ENCODE results near the gene ALK.
"Not testable (repeated sequence)": the region's sequence is repeated elsewhere in the genome, so short reads cannot be mapped to it uniquely, and the experiment has no call there.

ALK gene

DNA sequence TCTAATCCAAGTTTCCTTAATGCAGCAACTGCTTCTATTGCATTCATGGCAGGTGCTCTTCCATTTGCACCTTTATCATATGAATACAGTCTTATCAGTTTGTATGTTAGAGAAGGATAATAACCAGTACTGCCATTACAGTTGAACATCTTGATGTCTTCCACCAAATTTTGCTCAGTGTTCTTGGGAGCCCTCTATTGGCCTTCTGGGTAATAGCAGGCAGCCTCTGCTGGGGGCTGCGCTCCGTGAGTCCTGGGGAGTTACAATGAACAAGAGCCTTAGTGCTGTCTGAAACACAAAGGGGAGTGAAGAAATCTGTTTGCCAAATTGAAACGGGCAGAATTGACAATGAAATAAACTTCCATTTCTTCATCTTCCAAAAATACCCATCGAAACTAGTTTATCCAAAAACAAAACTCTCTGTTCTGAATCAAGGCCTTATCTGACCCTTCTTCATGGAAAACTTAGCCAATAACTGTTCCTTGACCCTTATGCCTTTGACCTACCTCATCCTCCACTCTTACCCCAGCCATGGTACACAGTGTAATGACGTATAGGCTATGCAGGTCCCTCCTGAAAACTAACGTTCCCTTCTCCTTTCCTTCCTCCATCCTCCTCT lies 79.9 kb downstream of the ALK start:
- peak; percentile 11 for DNase-seq (ENCODE audit: low read depth)

GRCh38 chr2:29839306-29839705 lies 82.1 kb downstream of the ALK start:
- DNase-seq (ENCODE audit: low read depth), result no peak

DNA sequence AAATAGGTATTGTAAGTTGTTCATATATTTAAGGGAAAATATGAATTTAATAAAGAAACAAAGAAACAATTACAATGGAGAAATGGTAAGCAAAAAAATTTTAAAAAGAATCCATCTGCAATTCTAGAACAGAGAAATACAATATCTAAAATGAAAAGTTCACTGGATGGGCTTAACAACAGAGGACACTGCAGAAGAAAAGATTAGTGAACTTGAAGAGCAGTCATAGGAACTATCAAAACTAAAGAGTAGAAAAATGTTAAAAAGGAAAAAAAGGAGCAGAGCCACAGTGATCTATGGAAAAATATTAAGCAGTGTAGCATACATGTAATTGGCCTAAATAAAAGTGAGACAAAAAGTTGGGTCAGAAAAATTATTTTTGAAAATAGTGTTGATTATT lies 83.5 kb downstream of the ALK start:
- DNase-seq (ENCODE audit: low read depth), result no peak

GRCh38 chr2:29834624-29835023 lies 86.8 kb downstream of the ALK start:
- no peak for DNase-seq (ENCODE audit: low read depth)

DNA sequence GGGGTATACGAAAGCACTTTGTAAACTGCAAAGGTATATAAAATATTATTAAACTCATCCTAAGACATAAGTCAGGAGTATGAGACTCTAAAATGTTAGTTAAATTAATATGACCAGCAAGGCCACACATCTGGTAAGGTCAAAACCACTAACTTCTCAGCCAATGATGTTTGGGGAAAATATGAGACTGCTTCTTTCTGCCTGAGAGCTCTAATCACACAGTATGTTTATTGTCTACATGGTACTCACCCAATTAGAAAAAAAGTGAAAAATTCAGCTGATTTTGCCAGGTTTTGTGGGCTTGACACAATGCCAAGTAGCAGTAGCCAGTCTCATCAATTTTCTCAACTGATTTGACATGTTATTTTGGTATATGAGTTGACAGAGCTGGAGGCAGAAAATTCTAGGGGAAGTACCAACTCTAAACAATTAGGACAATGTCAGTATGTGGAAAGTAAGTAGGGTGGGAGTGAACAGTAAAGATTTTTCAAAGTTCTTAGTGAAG lies 87.3 kb downstream of the ALK start:
- no peak for DNase-seq (ENCODE audit: low read depth)

GRCh38 chr2:29831560-29831959 lies 89.8 kb downstream of the ALK start:
- no peak for DNase-seq (ENCODE audit: low read depth)

GRCh38 chr2:29829841-29830240 lies 91.5 kb downstream of the ALK start:
- no peak for DNase-seq (ENCODE audit: low read depth)

DNA sequence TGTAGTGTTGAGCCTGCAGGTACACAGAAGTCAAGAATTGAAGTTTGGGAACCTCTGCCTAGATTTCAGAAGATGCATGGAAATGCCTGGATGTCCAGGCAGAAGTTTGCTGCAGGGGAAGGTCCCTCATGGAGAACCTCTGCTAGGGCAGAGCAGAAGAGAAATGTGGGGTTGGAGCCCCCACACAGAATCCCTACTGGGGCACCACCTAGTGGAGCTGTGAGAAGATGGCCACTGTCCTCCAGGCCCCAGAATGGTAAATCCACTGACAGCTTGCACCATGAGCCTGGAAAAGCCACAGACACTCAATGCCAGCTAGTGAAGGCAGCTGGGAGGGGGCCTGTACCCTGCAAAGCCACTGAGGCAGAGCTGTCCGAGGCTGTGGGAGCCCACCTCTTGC lies 97.2 kb downstream of the ALK start:
- not testable (repeated sequence) for DNase-seq (ENCODE audit: low read depth)

- no peak for DNase-seq (ENCODE audit: low read depth)
Observed at GRCh38 chr2:29821591-29821990, 99.8 kb downstream of the ALK start.

- DNase-seq (ENCODE audit: low read depth), result no peak
Observed at GRCh38 chr2:29819570-29819969, 101.8 kb downstream of the ALK start.

GRCh38 chr2:29817801-29818680 lies 103.3 kb downstream of the ALK start:
- DNase-seq (ENCODE audit: low read depth), result no peak

DNA sequence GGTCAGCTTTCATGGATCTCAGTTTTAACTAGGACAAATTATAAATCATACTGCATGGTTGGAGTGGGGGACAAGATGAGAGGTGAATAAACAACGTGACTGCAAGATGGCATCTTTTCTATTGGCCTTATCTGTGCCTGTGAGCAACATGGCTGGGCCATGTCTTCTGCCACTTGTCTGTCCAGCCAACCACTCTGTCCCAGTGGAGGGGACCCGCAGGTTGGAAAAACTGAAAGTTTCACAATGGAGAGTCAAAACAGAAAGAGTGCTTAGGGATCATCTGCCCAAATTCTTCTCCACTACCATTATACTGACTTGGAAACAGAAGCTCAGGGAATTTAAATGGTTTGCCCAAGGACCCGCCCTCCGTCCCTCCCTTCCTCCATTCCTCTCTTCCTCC lies 104.1 kb downstream of the ALK start:
- no peak for DNase-seq (ENCODE audit: low read depth)

- no peak for DNase-seq (ENCODE audit: low read depth)
Observed at GRCh38 chr2:29816651-29817050, 104.7 kb downstream of the ALK start.

GRCh38 chr2:29811378-29811777 lies 110.0 kb downstream of the ALK start:
- no peak for DNase-seq (ENCODE audit: low read depth)

DNA sequence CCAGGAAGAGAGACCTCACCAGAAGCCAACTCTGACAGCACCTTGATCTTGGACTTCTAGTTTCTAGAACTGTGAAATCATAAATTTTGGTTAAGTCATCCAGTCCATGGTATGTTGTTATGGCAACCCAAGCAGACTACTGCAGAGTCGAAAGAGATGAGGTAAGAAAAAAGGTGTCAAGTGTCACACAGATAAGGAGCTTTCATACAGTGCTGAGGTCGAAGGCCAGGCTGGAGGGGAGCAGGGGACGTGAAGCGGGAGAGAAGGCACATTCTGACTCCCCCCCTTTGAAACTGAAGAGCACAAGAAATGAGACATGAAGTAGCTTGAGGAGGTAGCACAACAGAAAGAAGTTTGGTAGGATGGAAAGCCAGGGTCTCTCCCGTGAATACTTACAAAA lies 110.4 kb downstream of the ALK start:
- no peak for DNase-seq (ENCODE audit: low read depth)

DNA sequence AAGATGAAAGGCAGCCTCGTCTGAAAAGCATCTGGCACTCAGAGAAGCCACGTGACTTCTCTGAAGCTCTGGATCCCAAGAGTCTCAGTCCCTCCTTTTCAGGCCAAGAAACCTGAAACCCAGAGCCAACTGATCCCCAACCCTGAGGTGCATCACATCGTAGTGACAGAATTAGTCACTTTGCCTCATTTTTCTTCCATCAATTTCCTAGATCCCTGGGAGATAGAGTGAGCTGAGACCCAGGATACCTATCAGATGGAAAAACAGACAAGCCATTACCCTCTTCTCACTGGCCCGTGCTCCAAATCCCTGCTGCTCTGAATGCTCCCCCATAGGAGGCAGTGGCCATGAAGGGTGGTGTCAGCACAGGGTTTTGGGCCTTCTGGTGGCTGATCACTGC lies 113.1 kb downstream of the ALK start:
- no peak for DNase-seq (ENCODE audit: low read depth)

GRCh38 chr2:29807082-29807481 lies 114.3 kb downstream of the ALK start:
- DNase-seq (ENCODE audit: low read depth), result no peak

GRCh38 chr2:29806461-29806860 lies 114.9 kb downstream of the ALK start:
- DNase-seq (ENCODE audit: low read depth), result no peak

DNA sequence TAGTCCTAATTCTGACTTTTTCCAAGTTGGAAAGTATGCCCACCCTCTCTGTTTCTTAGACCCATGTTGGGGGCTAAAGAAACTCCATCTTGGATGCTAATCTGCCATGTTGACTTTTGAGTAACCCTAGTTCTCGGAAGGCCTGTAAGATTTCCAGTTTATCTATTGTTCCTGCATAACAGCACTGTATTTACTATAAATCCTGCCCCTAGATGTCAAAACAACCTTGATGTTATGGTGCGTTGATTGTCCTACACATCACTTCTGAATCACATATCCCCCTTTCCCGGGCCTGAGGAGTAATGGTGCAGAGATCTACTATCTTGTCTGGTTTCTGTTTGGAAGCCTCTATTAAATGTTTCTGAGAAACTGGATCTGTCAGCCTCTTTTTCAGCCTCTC lies 116.7 kb downstream of the ALK start:
- DNase-seq (ENCODE audit: low read depth), result no peak

- DNase-seq (ENCODE audit: low read depth), result no peak
Observed at GRCh38 chr2:29803537-29803936, 117.8 kb downstream of the ALK start.

DNA sequence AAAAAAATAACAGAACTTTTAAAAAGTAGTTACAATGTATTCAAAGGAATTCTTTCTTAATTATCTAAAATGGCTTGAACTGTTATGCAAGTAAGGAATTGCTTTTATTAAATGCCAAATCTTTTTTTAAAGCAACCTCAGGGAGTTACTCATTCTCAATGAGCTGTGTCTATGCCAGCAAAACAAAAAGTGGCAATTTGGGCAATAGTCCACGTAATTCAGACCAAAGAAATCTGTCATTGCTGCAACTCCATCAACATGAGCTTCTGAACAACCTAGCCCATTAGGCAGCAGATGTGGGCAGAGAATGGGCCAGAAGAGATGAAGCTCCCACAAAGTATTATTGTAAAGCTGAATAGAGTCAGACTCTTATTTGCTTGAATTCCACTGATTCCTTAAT lies 118.4 kb downstream of the ALK start:
- no peak for DNase-seq (ENCODE audit: low read depth)

- no peak for DNase-seq (ENCODE audit: low read depth)
Observed at GRCh38 chr2:29799628-29800027, 121.8 kb downstream of the ALK start.

- no peak for DNase-seq (ENCODE audit: low read depth)
Observed at GRCh38 chr2:29797916-29798315, 123.5 kb downstream of the ALK start.

GRCh38 chr2:29796446-29796845 lies 124.9 kb downstream of the ALK start:
- no peak for DNase-seq (ENCODE audit: low read depth)

Measured in GM04504 (cell line).